Spinal cord (tissue), 10 donors: ENCODE results near the gene SEC23B. TPM values are rescaled to one million over a fixed set of nuclear protein-coding genes. Genes with fewer than 3 reads are reported as not detected.

Experiments used
- DNase-seq, 6 donors: peaks; one replicate each; pipeline versions ENCODE4 v3.0.0 to v3.0.0-alpha.2; 2013 to 2015; ENCODE audit warnings: low spot score in 6 of 6, low read depth in 4 of 6
- H3K27ac ChIP-seq: one replicate; pipeline ENCODE4 v1.5.1; 2013; ENCODE audit warnings: low read depth, low read length, control low read depth
- H3K27me3 ChIP-seq: one replicate; pipeline ENCODE4 v1.6.1; 2013; ENCODE audit warnings: low read length; ENCODE audit not compliant: control insufficient read depth, insufficient read depth
- H3K36me3 ChIP-seq: one replicate; pipeline ENCODE4 v1.6.1; 2013; ENCODE audit warnings: low read length; ENCODE audit not compliant: control insufficient read depth, insufficient read depth
- H3K4me1 ChIP-seq: one replicate; pipeline ENCODE4 v1.6.1; 2013; ENCODE audit warnings: low read length; ENCODE audit not compliant: control insufficient read depth, insufficient read depth
- H3K4me3 ChIP-seq: one replicate; pipeline ENCODE4 v1.5.1; 2013; ENCODE audit warnings: low read depth, low read length, control low read depth
- H3K9me3 ChIP-seq: one replicate; pipeline ENCODE4 v1.6.1; 2013; ENCODE audit warnings: low read length; ENCODE audit not compliant: control insufficient read depth, insufficient read depth
- WGBS: methylation state at CpG from one replicate; pipeline ENCODE4 v1.1.5; 2013; ENCODE audit warnings: missing lambda C conversion rate; ENCODE audit not compliant: insufficient coverage; 5-methylcytosine and 5-hydroxymethylcytosine counted together
- polyA plus RNA-seq, 2 donors: library from polyadenylated mRNA; unstranded; fragments of 120-200 nt; gene quantifications; one replicate each; pipeline ENCODE4 v1.2.1, GENCODE V29; 2013; ENCODE audit not compliant: insufficient read length in 2 of 2
- small RNA-seq: library from RNA; depleted of rRNA; stranded (forward); fragments of <200 nt; gene quantifications from one replicate; pipeline ENCODE3, GENCODE V24; 2014; ENCODE audit warnings: low replicate concordance
- total RNA-seq, 2 donors: library from RNA; depleted of rRNA in 1 of 2; stranded (reverse); fragments of 120-200 nt in 1 of 2; fragments of >200 nt in 1 of 2; gene quantifications; one replicate each; pipeline versions ENCODE4 v1.2.3 to v1.2.4, GENCODE V29; 2013 to 2014
- donor health status: healthy.

Gene SEC23B
- total and polyA plus RNA-seq, 4 donors = 52.4 to 61.3 (median 56.6) TPM

DNA sequence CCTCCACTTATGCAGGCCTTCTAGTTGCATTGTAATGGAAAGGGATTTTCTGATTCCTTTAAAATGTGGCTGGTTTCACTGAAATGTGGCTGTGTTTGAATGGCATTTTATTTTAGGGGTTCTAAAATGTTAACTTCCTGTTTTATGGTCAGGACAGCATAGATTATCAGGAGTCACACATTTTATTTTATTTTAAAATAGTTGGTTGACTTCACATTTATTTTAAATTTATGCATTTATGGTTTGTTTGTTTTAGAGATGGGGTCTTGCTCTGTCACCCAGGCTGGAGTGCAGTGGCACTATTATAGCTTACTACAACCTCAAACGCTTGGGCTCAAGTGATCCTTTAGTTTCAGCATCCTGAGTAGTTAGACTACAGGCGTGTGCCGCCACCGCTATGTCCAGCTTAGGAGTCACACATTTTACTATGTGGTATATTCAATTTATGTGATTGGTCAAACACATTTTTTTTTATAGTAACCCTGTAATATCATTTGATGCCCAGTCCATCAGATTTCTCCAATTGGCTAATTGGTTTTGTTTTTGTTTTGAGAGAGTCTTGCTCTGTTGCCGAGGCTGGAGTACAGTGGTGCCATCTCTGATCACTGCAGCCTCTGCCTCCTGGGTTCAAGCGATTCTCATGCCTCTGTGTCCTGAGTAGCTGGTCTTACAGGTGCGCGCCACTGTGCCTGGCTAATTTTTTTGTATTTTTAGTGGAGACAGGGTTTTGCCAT, 82.4 kb downstream of the SEC23B start:
- H3K36me3 ChIP-seq = no peaks in the 10 kb centered on the region
- 87% methylated on average over 4 of the region's 8 CpGs for WGBS
- H3K27me3 ChIP-seq = no peaks in the 10 kb centered on the region
- H3K9me3 ChIP-seq = no peaks in the 10 kb centered on the region
- H3K4me3 ChIP-seq = no peak overlapping the region
- peak in 1 of 6 donors; percentile 5 for DNase-seq
- peaks cover 4% of the 10 kb centered on the region for H3K4me1 ChIP-seq
- H3K27ac ChIP-seq = no peak overlapping the region

- no peak overlapping the region for H3K4me3 ChIP-seq
- H3K4me1 ChIP-seq = no peaks in the 10 kb centered on the region
- no peaks in the 10 kb centered on the region for H3K27me3 ChIP-seq
- DNase-seq = no peak
- H3K27ac ChIP-seq = no peak overlapping the region
- peaks cover 18% of the 10 kb centered on the region for H3K36me3 ChIP-seq
- no peaks in the 10 kb centered on the region for H3K9me3 ChIP-seq
These were observed 88.5 kb downstream of the SEC23B start for GRCh38 chr20:18596270-18596669.

- no peaks in the 10 kb centered on the region for H3K27me3 ChIP-seq
- no peak overlapping the region for H3K4me3 ChIP-seq
- peaks cover 6% of the 10 kb centered on the region for H3K4me1 ChIP-seq
- H3K36me3 ChIP-seq = peaks cover 9% of the 10 kb centered on the region
- no peak for DNase-seq
- no peak overlapping the region for H3K27ac ChIP-seq
- no peaks in the 10 kb centered on the region for H3K9me3 ChIP-seq
These were observed 102.0 kb downstream of the SEC23B start for GRCh38 chr20:18609741-18610140.

Small RNA genes lying within 50 kb of the gene (small RNA-seq; reads per million reads assigned to genes)
- gene MIR3192 (not detected), gene RN7SL638P (not detected), gene RNU6ATAC34P (not detected)

Other genes with a start within 250 kb of the SEC23B start
- 10 to 100 TPM; 24.2 to 31.7 TPM for gene ZNF133, start 219.4 kb upstream of the SEC23B start, total RNA-seq
- gene ZNF133, start 219.4 kb upstream of the SEC23B start, polyA plus RNA-seq = 10 to 100 TPM; 25.5 to 36.4 TPM
- gene DZANK1, start 40.9 kb upstream of the SEC23B start, total RNA-seq = 1 to 10 TPM; 3.2 to 5.8 TPM
- gene DZANK1, start 40.9 kb upstream of the SEC23B start, polyA plus RNA-seq = 10 to 100 TPM in 1 of 2 donors, 1 to 10 TPM in 1; 8.3 to 11.1 TPM
- gene POLR3F, start 40.5 kb upstream of the SEC23B start, total RNA-seq = 10 to 100 TPM; 15.9 to 30.1 TPM
- 10 to 100 TPM; 21.0 to 26.0 TPM for gene POLR3F, start 40.5 kb upstream of the SEC23B start, polyA plus RNA-seq
- gene RBBP9, start 10.7 kb upstream of the SEC23B start, total RNA-seq = 10 to 100 TPM; 27.7 to 31.5 TPM
- 10 to 100 TPM; 26.0 to 33.1 TPM for gene RBBP9, start 10.7 kb upstream of the SEC23B start, polyA plus RNA-seq
- 100 to 1,000 TPM in 1 of 2 donors, 10 to 100 TPM in 1; 68.6 to 118 TPM for gene SMIM26, start 59.5 kb downstream of the SEC23B start, total RNA-seq
- 10 to 100 TPM; 57.0 to 58.7 TPM for gene SMIM26, start 59.5 kb downstream of the SEC23B start, polyA plus RNA-seq
- gene DTD1, start 80.1 kb downstream of the SEC23B start, total RNA-seq = 10 to 100 TPM; 54.1 to 59.4 TPM
- 10 to 100 TPM; 85.0 to 88.9 TPM for gene DTD1, start 80.1 kb downstream of the SEC23B start, polyA plus RNA-seq